Uterus (tissue), 2 donors: ENCODE measurements around the gene ARPP21.

Source experiments
- CTCF ChIP-seq, 4 experiments: fragments of 200-600 bp in 2 of 4; fragments of 450-650 bp in 2 of 4; sonication (generic) in 2 of 4; IDR thresholded peaks; one replicate each; pipeline ENCODE4 v1.5.1; 2016 to 2019; ENCODE audit warnings: antibody characterized with exemption in 4 of 4, mild to moderate bottlenecking in 2 of 4, moderate library complexity in 1 of 4
- POLR2A ChIP-seq, 2 donors: fragments of 450-650 bp; IDR thresholded peaks; one replicate each; pipeline ENCODE4 v1.6.1; 2016; ENCODE audit warnings: antibody characterized with exemption in 2 of 2, mild to moderate bottlenecking in 1 of 2, moderate library complexity in 1 of 2

- TF ChIP-seq CTCF (IDR thresholded peaks at IDR 0.05) (no peak), POLR2A (IDR thresholded peaks at IDR 0.05) (no peak)
Observed at GRCh38 chr3:35721628-35722027, 82.3 kb downstream of the ARPP21 start.
